Suppressor macrophage (primary cell): ENCODE results near the gene TOB1.
"Not testable (repeated sequence)": the region's sequence is repeated elsewhere in the genome, so short reads cannot be mapped to it uniquely, and the experiment has no call there.

ENCODE experiments used
- DNase-seq, 4 experiments: peaks; one replicate each; pipeline ENCODE4 v3.0.0-alpha.2; 2020 to 2022

TOB1 gene

GRCh38 chr17:50868140-50868438, 1.9 kb upstream of the TOB1 start:
- DNase-seq: no peak

GRCh38 chr17:50867363-50868139, 1.4 kb upstream of the TOB1 start:
- peak; percentile 96 to 97 (median 96) for DNase-seq

GRCh38 chr17:50866950-50867362, 802 bp upstream of the TOB1 start:
- DNase-seq: peak; percentile 81 to 88 (median 86)

- no peak for DNase-seq
Measured at GRCh38 chr17:50865868-50866260, 290 bp downstream of the TOB1 start.

GRCh38 chr17:50865060-50865867, 890 bp downstream of the TOB1 start:
- peak; percentile 34 to 73 (median 60) for DNase-seq

- peak in 2 of 4 experiments; percentile 35 to 48 for DNase-seq
Measured at GRCh38 chr17:50864747-50865059, 1.5 kb downstream of the TOB1 start.

- DNase-seq: no peak
Measured at GRCh38 chr17:50863931-50864330, 2.2 kb downstream of the TOB1 start.

GRCh38 chr17:50863221-50863843, 2.8 kb downstream of the TOB1 start:
- peak; percentile 54 to 77 (median 64) for DNase-seq

- DNase-seq: no peak
Measured at GRCh38 chr17:50861822-50862528, 4.2 kb downstream of the TOB1 start.

GRCh38 chr17:50861334-50861676, 4.8 kb downstream of the TOB1 start:
- DNase-seq: no peak

- not testable (repeated sequence) for DNase-seq
Measured at GRCh38 chr17:50859727-50860126, 6.4 kb downstream of the TOB1 start.

- no peak for DNase-seq
Measured at GRCh38 chr17:50858486-50859225, 7.5 kb downstream of the TOB1 start.

GRCh38 chr17:50856431-50856830, 9.7 kb downstream of the TOB1 start:
- DNase-seq: no peak

- DNase-seq: no peak
Measured at GRCh38 chr17:50855708-50856330, 10.3 kb downstream of the TOB1 start.

- no peak for DNase-seq
Measured at GRCh38 chr17:50853781-50854180, 12.4 kb downstream of the TOB1 start.

GRCh38 chr17:50853015-50853615, 13.0 kb downstream of the TOB1 start:
- DNase-seq: no peak

GRCh38 chr17:50850640-50851039, 15.5 kb downstream of the TOB1 start:
- no peak for DNase-seq

- DNase-seq: peak; percentile 60 to 85 (median 72)
Measured at GRCh38 chr17:50848711-50849110, 17.4 kb downstream of the TOB1 start.

- DNase-seq: no peak
Measured at GRCh38 chr17:50848039-50848438, 18.1 kb downstream of the TOB1 start.

- DNase-seq: no peak
Measured at GRCh38 chr17:50847566-50847965, 18.6 kb downstream of the TOB1 start.
